ENCODE results near the gene DNAJC10. TPM values are rescaled to one million over a fixed set of nuclear protein-coding genes. Genes with fewer than 3 reads are reported as not detected.
"Not testable (repeated sequence)": the region's sequence is repeated elsewhere in the genome, so short reads cannot be mapped to it uniquely, and the experiment has no call there.

Gene DNAJC10
- total RNA-seq, 1 donor from 2014 or later, result 110 TPM

GRCh38 chr2:182732736-182733135 is 16.7 kb downstream of the DNAJC10 start:
- Mint-ChIP-seq H3K27ac (no peak overlapping the region), H3K4me1 (ENCODE audit: unreplicated experiment) (peaks cover 3% of the 10 kb centered on the region), H3K9me3 (no peaks in the 10 kb centered on the region), H3K4me3 (no peak overlapping the region), H3K27me3 (no peaks in the 10 kb centered on the region), H3K36me3 (peaks cover 27% of the 10 kb centered on the region)
- no peak for TF ChIP-seq CTCF (conservative IDR thresholded peaks at IDR 0.05)
- no peak for DNase-seq (ENCODE audit: extremely low spot score, unreplicated experiment)

- Mint-ChIP-seq H3K27ac (no peak overlapping the region), H3K4me3 (no peak overlapping the region), H3K4me1 (ENCODE audit: unreplicated experiment) (no peaks in the 10 kb centered on the region), H3K36me3 (peaks cover 29% of the 10 kb centered on the region), H3K9me3 (no peaks in the 10 kb centered on the region), H3K27me3 (no peaks in the 10 kb centered on the region)
- DNase-seq (ENCODE audit: extremely low spot score, unreplicated experiment), result no peak
- no peak for TF ChIP-seq CTCF (conservative IDR thresholded peaks at IDR 0.05)
These were observed 17.5 kb downstream of the DNAJC10 start for GRCh38 chr2:182733572-182733971.

GRCh38 chr2:182736856-182737255 is 20.8 kb downstream of the DNAJC10 start:
- H3K36me3 Mint-ChIP-seq, result peaks cover 28% of the 10 kb centered on the region
- H3K27me3 Mint-ChIP-seq; H3K9me3 Mint-ChIP-seq; H3K27ac Mint-ChIP-seq; H3K4me1 Mint-ChIP-seq (ENCODE audit: unreplicated experiment); H3K4me3 Mint-ChIP-seq; DNase-seq (ENCODE audit: extremely low spot score, unreplicated experiment): not testable (repeated sequence)

- no peaks in the 10 kb centered on the region for H3K27me3 Mint-ChIP-seq
- H3K36me3 Mint-ChIP-seq, result peaks cover 45% of the 10 kb centered on the region
- no peak for DNase-seq (ENCODE audit: extremely low spot score, unreplicated experiment)
- no peak overlapping the region for H3K27ac Mint-ChIP-seq
- H3K4me1 Mint-ChIP-seq (ENCODE audit: unreplicated experiment), result no peaks in the 10 kb centered on the region
- TF ChIP-seq CTCF (conservative IDR thresholded peaks at IDR 0.05), result no peak
- H3K9me3 Mint-ChIP-seq, result no peaks in the 10 kb centered on the region
- H3K4me3 Mint-ChIP-seq, result no peak overlapping the region
These were observed 24.6 kb downstream of the DNAJC10 start for GRCh38 chr2:182740701-182741100.

GRCh38 chr2:182741620-182742019 is 25.6 kb downstream of the DNAJC10 start:
- no peak for TF ChIP-seq CTCF (conservative IDR thresholded peaks at IDR 0.05)
- H3K36me3 Mint-ChIP-seq, result peaks cover 45% of the 10 kb centered on the region
- H3K27me3 Mint-ChIP-seq, result no peaks in the 10 kb centered on the region
- no peak overlapping the region for H3K27ac Mint-ChIP-seq
- no peak for DNase-seq (ENCODE audit: extremely low spot score, unreplicated experiment)
- no peaks in the 10 kb centered on the region for H3K9me3 Mint-ChIP-seq
- H3K4me1 Mint-ChIP-seq (ENCODE audit: unreplicated experiment), result no peaks in the 10 kb centered on the region
- no peak overlapping the region for H3K4me3 Mint-ChIP-seq

GRCh38 chr2:182744490-182744889 is 28.4 kb downstream of the DNAJC10 start:
- Mint-ChIP-seq H3K4me1 (ENCODE audit: unreplicated experiment) (no peaks in the 10 kb centered on the region), H3K27me3 (no peaks in the 10 kb centered on the region), H3K27ac (no peak overlapping the region), H3K4me3 (no peak overlapping the region), H3K36me3 (peaks cover 36% of the 10 kb centered on the region), H3K9me3 (no peaks in the 10 kb centered on the region)
- DNase-seq (ENCODE audit: extremely low spot score, unreplicated experiment), result no peak
- TF ChIP-seq CTCF (conservative IDR thresholded peaks at IDR 0.05), result no peak

All from type B pancreatic cell (in vitro differentiated cells).